HUES64 (cell line): ENCODE measurements around the gene OGFOD3.

Experiments
- H3K27ac ChIP-seq: 2 replicates; pipeline ENCODE4 v1.7.0; 2013; ENCODE audit warnings: low read depth, low read length, inconsistent platforms
- H3K27me3 ChIP-seq: 2 replicates; pipeline ENCODE4 v1.6.1; 2013; ENCODE audit warnings: mild to moderate bottlenecking, low read length; ENCODE audit not compliant: insufficient read depth
- H3K36me3 ChIP-seq: 2 replicates; pipeline ENCODE4 v1.6.1; 2013; ENCODE audit warnings: mild to moderate bottlenecking, low read length; ENCODE audit not compliant: insufficient read depth
- H3K4me1 ChIP-seq: 2 replicates; pipeline ENCODE4 v1.6.1; 2013; ENCODE audit warnings: mild to moderate bottlenecking, low read length, moderate library complexity; ENCODE audit not compliant: insufficient read depth
- H3K4me3 ChIP-seq: 2 replicates; pipeline ENCODE4 v1.5.1; 2013; ENCODE audit warnings: mild to moderate bottlenecking, low read length, moderate library complexity
- H3K9ac ChIP-seq: 2 replicates; pipeline ENCODE4 v1.6.1; 2013; ENCODE audit warnings: mild to moderate bottlenecking, low read depth, low read length
- H3K9me3 ChIP-seq: 2 replicates; pipeline ENCODE4 v1.6.1; 2013; ENCODE audit warnings: low read depth, low read length; ENCODE audit not compliant: insufficient read depth
- WGBS: fragments of 150-250, 120-280 bp; methylation state at CpG from one replicate; pipeline ENCODE4 v1.1.7; 2013; ENCODE audit warnings: missing lambda C conversion rate; 5-methylcytosine and 5-hydroxymethylcytosine counted together

The OGFOD3 gene

DNA sequence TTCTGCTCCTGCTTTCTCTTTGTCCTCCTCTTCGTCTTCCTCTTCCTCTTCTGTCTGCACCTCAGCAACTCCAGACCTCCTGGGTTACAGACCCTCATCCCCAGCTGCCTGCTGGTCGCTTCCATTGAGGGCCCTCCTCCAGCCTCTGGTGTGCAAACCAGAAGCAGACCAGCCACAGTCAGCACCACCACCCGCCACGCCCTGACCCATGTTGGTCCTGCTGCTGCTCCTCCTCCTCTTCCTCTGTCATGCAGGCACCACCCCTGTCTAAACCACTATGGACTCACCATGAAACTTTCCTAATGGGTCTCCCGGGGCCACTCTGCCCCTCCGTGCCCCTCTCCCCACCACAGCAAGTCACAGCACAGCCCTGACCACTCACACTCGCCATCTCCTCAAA lies 11.4 kb upstream of the OGFOD3 start:
- H3K9ac ChIP-seq: no peak overlapping the region
- H3K36me3 ChIP-seq: no peaks in the 10 kb centered on the region
- H3K9me3 ChIP-seq: no peaks in the 10 kb centered on the region
- no peak overlapping the region for H3K4me3 ChIP-seq
- no peaks in the 10 kb centered on the region for H3K4me1 ChIP-seq
- 77% methylated on average over 7 of the region's 7 CpGs for WGBS
- no peak overlapping the region for H3K27ac ChIP-seq
- no peaks in the 10 kb centered on the region for H3K27me3 ChIP-seq

GRCh38 chr17:82428546-82428945 lies 10.2 kb upstream of the OGFOD3 start:
- no peak overlapping the region for H3K4me3 ChIP-seq
- H3K9ac ChIP-seq: no peak overlapping the region
- no peaks in the 10 kb centered on the region for H3K9me3 ChIP-seq
- H3K36me3 ChIP-seq: no peaks in the 10 kb centered on the region
- no peaks in the 10 kb centered on the region for H3K4me1 ChIP-seq
- H3K27me3 ChIP-seq: no peaks in the 10 kb centered on the region
- WGBS: 98% methylated on average over 3 of the region's 3 CpGs
- no peak overlapping the region for H3K27ac ChIP-seq

GRCh38 chr17:82424863-82425159 lies 6.4 kb upstream of the OGFOD3 start:
- Histone ChIP-seq H3K9me3 (no peaks in the 10 kb centered on the region), H3K9ac (no peak overlapping the region), H3K4me1 (no peaks in the 10 kb centered on the region), H3K27me3 (no peaks in the 10 kb centered on the region), H3K27ac (no peak overlapping the region), H3K4me3 (no peak overlapping the region), H3K36me3 (peaks cover 10% of the 10 kb centered on the region; the same call in 1 of the 2 replicates)
- WGBS: 93% methylated on average over 2 of the region's 2 CpGs

- no peak overlapping the region for H3K27ac ChIP-seq
- H3K36me3 ChIP-seq: peaks cover 10% of the 10 kb centered on the region; the same call in 1 of the 2 replicates
- H3K9me3 ChIP-seq: no peaks in the 10 kb centered on the region
- 86% methylated on average over 25 of the region's 25 CpGs for WGBS
- no peak overlapping the region for H3K4me3 ChIP-seq
- H3K9ac ChIP-seq: no peak overlapping the region
- H3K4me1 ChIP-seq: peaks cover 2% of the 10 kb centered on the region; the same call in 1 of the 2 replicates
- no peaks in the 10 kb centered on the region; the same call in 1 of the 2 replicates for H3K27me3 ChIP-seq
These were observed 5.8 kb upstream of the OGFOD3 start for GRCh38 chr17:82424001-82424862.

DNA sequence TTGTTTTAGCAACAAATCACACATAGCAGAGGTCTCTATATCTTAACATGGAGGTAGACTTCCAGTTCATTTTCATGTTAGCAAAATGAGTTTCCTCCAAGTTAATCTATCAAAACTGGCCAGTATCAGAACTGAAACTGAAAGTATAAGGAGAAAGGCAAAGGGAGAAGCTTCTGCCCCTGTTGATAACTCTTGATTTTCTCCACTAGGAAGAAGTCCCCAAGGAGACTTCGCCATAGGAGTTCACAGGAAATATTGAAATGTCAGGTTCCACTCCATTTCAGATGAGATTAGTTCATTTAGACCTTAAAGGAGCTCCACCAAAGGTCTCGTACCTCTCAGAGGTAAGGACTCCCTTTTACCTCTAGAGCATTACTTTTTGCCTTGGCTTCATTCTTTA lies 1.2 kb upstream of the OGFOD3 start:
- Histone ChIP-seq H3K27me3 (no peaks in the 10 kb centered on the region; the same call in 1 of the 2 replicates), H3K9ac (no peak overlapping the region), H3K4me3 (peak overlapping the region; percentile 93; the same call in 1 of the 2 replicates), H3K36me3 (peaks cover 10% of the 10 kb centered on the region; the same call in 1 of the 2 replicates), H3K4me1 (peaks cover 10% of the 10 kb centered on the region), H3K27ac (no peak overlapping the region), H3K9me3 (no peaks in the 10 kb centered on the region)
- 94% methylated on average over 2 of the region's 2 CpGs for WGBS

DNA sequence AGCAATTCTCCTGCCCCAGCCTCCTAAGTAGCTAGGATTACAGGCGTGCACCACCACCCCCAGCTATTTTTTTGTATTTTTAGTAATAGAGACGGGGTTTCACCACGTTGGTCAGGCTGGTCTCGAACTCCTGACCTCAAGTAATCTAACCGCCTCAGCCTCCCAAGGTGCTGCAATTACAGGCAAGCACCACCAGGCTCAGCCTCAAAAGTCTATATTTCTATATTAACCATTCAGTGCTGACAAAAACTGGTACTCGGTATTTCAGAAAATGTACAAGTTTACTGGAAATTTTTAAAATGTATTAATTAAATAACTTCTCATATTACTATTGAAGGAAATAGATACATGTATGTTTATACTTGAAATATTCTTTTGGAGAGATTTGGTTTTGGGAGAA lies 1.6 kb downstream of the OGFOD3 start:
- Histone ChIP-seq H3K4me1 (peaks cover 10% of the 10 kb centered on the region), H3K27ac (no peak overlapping the region), H3K9me3 (no peaks in the 10 kb centered on the region), H3K9ac (no peak overlapping the region), H3K4me3 (no peak overlapping the region), H3K27me3 (no peaks in the 10 kb centered on the region; the same call in 1 of the 2 replicates), H3K36me3 (peaks cover 10% of the 10 kb centered on the region; the same call in 1 of the 2 replicates)
- WGBS: 94% methylated on average over 5 of the region's 6 CpGs

DNA sequence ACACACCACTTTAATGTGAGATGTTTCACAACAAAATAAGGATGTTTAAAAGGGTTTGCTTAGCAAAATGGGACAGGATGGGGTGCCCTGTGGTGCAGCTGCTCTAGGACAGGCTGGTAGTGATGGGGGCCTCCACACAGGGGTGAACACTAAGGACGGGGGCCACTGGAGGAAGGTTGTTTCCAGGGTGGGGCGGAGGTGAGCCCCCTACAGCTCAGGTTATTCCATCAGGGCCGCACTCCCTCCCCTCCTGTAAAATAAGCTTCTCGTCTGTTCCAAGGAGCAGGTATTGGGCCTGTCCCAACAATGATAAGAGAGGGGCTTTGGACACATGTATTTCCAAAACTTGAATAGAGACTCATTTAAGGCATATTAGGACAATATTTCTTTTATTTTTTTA lies 2.1 kb downstream of the OGFOD3 start:
- H3K27ac ChIP-seq: no peak overlapping the region
- no peak overlapping the region for H3K9ac ChIP-seq
- no peaks in the 10 kb centered on the region; the same call in 1 of the 2 replicates for H3K27me3 ChIP-seq
- H3K4me3 ChIP-seq: no peak overlapping the region
- peaks cover 10% of the 10 kb centered on the region for H3K4me1 ChIP-seq
- H3K9me3 ChIP-seq: no peaks in the 10 kb centered on the region
- 95% methylated on average over 2 of the region's 4 CpGs for WGBS
- H3K36me3 ChIP-seq: peaks cover 10% of the 10 kb centered on the region; the same call in 1 of the 2 replicates

DNA sequence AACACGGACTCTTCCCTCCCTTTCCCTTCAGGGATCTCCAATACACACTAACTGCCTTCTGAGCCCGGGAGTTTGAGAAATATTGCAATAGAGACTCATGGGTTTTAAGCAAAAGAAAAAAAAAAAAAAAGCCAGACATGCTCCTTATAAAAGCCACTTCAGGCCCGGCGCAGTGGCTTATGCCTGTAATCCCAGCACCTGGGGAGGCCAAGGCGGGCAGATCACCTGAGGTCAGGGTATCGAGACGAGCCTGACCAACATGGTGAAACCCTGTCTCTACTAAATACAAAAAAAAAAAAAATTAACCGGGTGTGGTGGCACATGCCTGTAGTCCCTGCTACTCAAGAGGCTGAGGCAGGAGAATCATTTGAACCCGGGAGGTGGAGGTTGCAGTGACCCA lies 2.6 kb downstream of the OGFOD3 start:
- H3K4me3 ChIP-seq: no peak overlapping the region

DNA sequence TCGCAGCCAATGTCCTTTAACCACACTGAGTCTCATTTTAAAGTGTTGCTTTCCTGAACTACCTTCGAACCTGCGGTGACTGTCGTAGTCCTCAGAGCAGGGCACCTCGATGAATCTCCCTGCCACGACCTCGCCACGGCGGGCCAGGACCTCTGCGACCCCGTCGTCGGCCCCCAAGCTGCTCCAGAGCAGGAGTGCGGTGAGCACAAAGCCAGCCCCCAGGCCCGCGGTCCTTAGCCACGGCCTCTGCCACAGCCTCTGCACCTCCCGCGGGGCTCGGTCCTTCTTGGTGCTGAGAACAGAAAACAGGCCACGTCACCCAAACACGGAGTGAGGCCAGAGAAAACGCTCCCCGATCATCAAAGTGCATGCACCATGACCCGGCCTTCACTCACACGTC lies 3.0 kb downstream of the OGFOD3 start:
- H3K27ac ChIP-seq: no peak overlapping the region
- H3K9ac ChIP-seq: no peak overlapping the region
- no peak overlapping the region for H3K4me3 ChIP-seq
- H3K27me3 ChIP-seq: no peaks in the 10 kb centered on the region; the same call in 1 of the 2 replicates
- H3K4me1 ChIP-seq: peaks cover 10% of the 10 kb centered on the region
- WGBS: 91% methylated on average over 26 of the region's 26 CpGs
- H3K36me3 ChIP-seq: peaks cover 4% of the 10 kb centered on the region; the same call in 1 of the 2 replicates
- no peaks in the 10 kb centered on the region for H3K9me3 ChIP-seq

More for the DNA sequence above, 2.6 kb downstream of the OGFOD3 start:
- H3K27ac ChIP-seq: no peak overlapping the region
- WGBS: 94% methylated on average over 8 of the region's 9 CpGs
- no peaks in the 10 kb centered on the region; the same call in 1 of the 2 replicates for H3K27me3 ChIP-seq
- peaks cover 6% of the 10 kb centered on the region; the same call in 1 of the 2 replicates for H3K36me3 ChIP-seq
- H3K9me3 ChIP-seq: no peaks in the 10 kb centered on the region
- no peak overlapping the region for H3K9ac ChIP-seq
- H3K4me1 ChIP-seq: peaks cover 10% of the 10 kb centered on the region

DNA sequence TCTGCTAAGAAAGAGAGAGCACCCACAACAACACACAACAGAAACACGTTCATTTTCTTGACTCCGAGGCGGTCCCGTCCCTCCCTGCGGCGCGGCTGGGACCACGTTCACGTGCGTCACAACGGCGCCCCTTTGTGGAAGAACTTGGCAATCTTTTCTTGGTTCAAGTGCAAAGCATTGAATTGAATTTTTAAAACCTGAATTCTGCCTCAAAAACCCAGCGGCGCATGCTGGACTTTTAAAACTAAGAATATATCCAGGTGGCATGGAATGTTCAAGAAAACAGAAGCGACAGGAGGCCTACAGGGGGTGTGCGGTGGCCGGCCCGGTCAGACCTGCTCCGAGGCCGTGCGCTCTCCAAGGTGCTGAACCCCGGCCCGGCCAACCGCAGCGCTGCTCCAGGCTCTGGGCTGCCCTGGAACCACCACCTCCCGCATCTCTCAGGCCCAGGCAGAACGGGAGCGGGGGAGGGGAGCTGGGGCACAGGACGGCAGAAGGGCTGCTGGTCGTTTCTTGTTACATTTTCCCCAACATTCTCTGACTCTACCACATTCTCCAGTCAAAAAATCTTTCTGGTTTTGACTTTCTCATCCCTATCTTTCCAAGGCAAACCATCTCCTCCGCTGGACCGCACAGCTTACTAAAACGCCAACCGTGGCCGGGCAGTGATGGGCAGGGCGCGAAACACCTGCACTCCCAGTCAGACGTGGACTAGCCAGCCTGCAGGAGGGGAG lies 3.7 kb downstream of the OGFOD3 start:
- Histone ChIP-seq H3K36me3 (no peaks in the 10 kb centered on the region; the same call in 1 of the 2 replicates), H3K4me3 (peak overlapping the region; percentile 26), H3K9me3 (no peaks in the 10 kb centered on the region), H3K27me3 (no peaks in the 10 kb centered on the region; the same call in 1 of the 2 replicates), H3K4me1 (peaks cover 10% of the 10 kb centered on the region), H3K27ac (no peak overlapping the region), H3K9ac (no peak overlapping the region)
- WGBS: 23% methylated on average over 38 of the region's 38 CpGs
